ENCODE data around the gene RRAD. TPM values are rescaled to one million over a fixed set of nuclear protein-coding genes. Genes with fewer than 3 reads are reported as not detected.

RRAD gene
- polyA plus RNA-seq, 1 experiment = 3.8 TPM

GRCh38 chr16:66943426-66944053 lies 18.2 kb upstream of the RRAD start:
- H3K36me3 ChIP-seq (ENCODE audit: control insufficient read depth, insufficient read depth, low read length) = peaks cover 30% of the 10 kb centered on the region

GRCh38 chr16:66942981-66943380 lies 17.6 kb upstream of the RRAD start:
- CTCF ChIA-PET = interaction anchor here (0.8 to 1.8 kb wide), 6 partner anchors 16 to 212 kb away, joined by 3 to 10 read pairs (median 5); no protein-coding TSS in a partner anchor
- no peak for DNase-seq (ENCODE audit: low read depth)
- Histone ChIP-seq H3K36me3 (ENCODE audit: control insufficient read depth, insufficient read depth, low read length) (peaks cover 31% of the 10 kb centered on the region), H3K4me3 (ENCODE audit: low read depth, low read length) (no peak overlapping the region), H3K27me3 (ENCODE audit: control insufficient read depth, insufficient read depth, low read length) (no peaks in the 10 kb centered on the region)
- TF ChIP-seq CTCF (IDR thresholded peaks at IDR 0.05; ENCODE audit: insufficient read depth, low read depth, low read length) = no peak
- POLR2A ChIA-PET = no interaction called here

More at GRCh38 chr16:66943426-66944053, 18.2 kb upstream of the RRAD start:
- Histone ChIP-seq H3K27me3 (ENCODE audit: control insufficient read depth, insufficient read depth, low read length) (peaks cover 1% of the 10 kb centered on the region; the same call in 1 of the 2 replicates), H3K4me3 (ENCODE audit: low read depth, low read length) (no peak overlapping the region)
- DNase-seq (ENCODE audit: low read depth) = no peak
- no peak for TF ChIP-seq CTCF (IDR thresholded peaks at IDR 0.05; ENCODE audit: insufficient read depth, low read depth, low read length)
- POLR2A ChIA-PET = no interaction called here
- CTCF ChIA-PET = interaction anchor here (0.8 to 3.3 kb wide), 7 partner anchors 17 to 212 kb away, joined by 3 to 26 read pairs (median 5); no protein-coding TSS in a partner anchor

- H3K4me3 ChIP-seq (ENCODE audit: low read depth, low read length) = no peak overlapping the region
- POLR2A ChIA-PET = no interaction called here
- TF ChIP-seq CTCF (IDR thresholded peaks at IDR 0.05; ENCODE audit: insufficient read depth, low read depth, low read length) = no peak
- no peak for DNase-seq (ENCODE audit: low read depth)
- CTCF ChIA-PET = interaction anchor here (1.2 kb wide), 1 partner anchor 14 kb away, joined by 3 read pairs; no protein-coding TSS in a partner anchor
- no peaks in the 10 kb centered on the region for H3K27me3 ChIP-seq (ENCODE audit: control insufficient read depth, insufficient read depth, low read length)
- H3K36me3 ChIP-seq (ENCODE audit: control insufficient read depth, insufficient read depth, low read length) = peaks cover 37% of the 10 kb centered on the region
Measured at GRCh38 chr16:66940236-66940635, 14.9 kb upstream of the RRAD start.

GRCh38 chr16:66939366-66939765 lies 14.0 kb upstream of the RRAD start:
- H3K4me3 ChIP-seq (ENCODE audit: low read depth, low read length) = no peak overlapping the region
- H3K36me3 ChIP-seq (ENCODE audit: control insufficient read depth, insufficient read depth, low read length) = peaks cover 37% of the 10 kb centered on the region
- no peak for TF ChIP-seq CTCF (IDR thresholded peaks at IDR 0.05; ENCODE audit: insufficient read depth, low read depth, low read length)
- ChIA-PET CTCF (interaction anchor here (1.0 to 1.2 kb wide), 3 partner anchors 11 to 44 kb away, joined by 3 read pairs; no protein-coding TSS in a partner anchor), POLR2A (no interaction called here)
- no peaks in the 10 kb centered on the region for H3K27me3 ChIP-seq (ENCODE audit: control insufficient read depth, insufficient read depth, low read length)
- DNase-seq (ENCODE audit: low read depth) = no peak

- TF ChIP-seq CTCF (IDR thresholded peaks at IDR 0.05; ENCODE audit: insufficient read depth, low read depth, low read length) = no peak
- ChIA-PET POLR2A (no interaction called here), CTCF (interaction anchor here (0.7 to 1.3 kb wide), 3 partner anchors 10 kb away, joined by 3 to 6 read pairs (median 4); no protein-coding TSS in a partner anchor)
- H3K27me3 ChIP-seq (ENCODE audit: control insufficient read depth, insufficient read depth, low read length) = no peaks in the 10 kb centered on the region
- H3K4me3 ChIP-seq (ENCODE audit: low read depth, low read length) = no peak overlapping the region
- peaks cover 34% of the 10 kb centered on the region for H3K36me3 ChIP-seq (ENCODE audit: control insufficient read depth, insufficient read depth, low read length)
- DNase-seq (ENCODE audit: low read depth) = no peak
Measured at GRCh38 chr16:66937725-66938337, 12.5 kb upstream of the RRAD start.
